ENCODE data around the gene ISM1.

The ISM1 gene

GRCh38 chr20:13236990-13237720, 16.1 kb downstream of the ISM1 start:
- no peak overlapping the region for H3K27ac ChIP-seq (ENCODE audit: low read length)
- no peaks in the 10 kb centered on the region for H3K36me3 ChIP-seq (ENCODE audit: control insufficient read depth, insufficient read depth, low read length)
- WGBS (ENCODE audit: insufficient coverage, insufficient read length): no CpG with 5 or more reads among the region's 1 CpG
- H3K27me3 ChIP-seq (ENCODE audit: control insufficient read depth, insufficient read depth, low read length): no peaks in the 10 kb centered on the region
- no peak for DNase-seq (ENCODE audit: low read depth, low spot score)
- H3K4me3 ChIP-seq (ENCODE audit: low read length): no peak overlapping the region
- no peaks in the 10 kb centered on the region for H3K9me3 ChIP-seq (ENCODE audit: control insufficient read depth, insufficient read depth, low read length)
- no peaks in the 10 kb centered on the region for H3K4me1 ChIP-seq (ENCODE audit: control insufficient read depth, insufficient read depth, low read length)

DNA sequence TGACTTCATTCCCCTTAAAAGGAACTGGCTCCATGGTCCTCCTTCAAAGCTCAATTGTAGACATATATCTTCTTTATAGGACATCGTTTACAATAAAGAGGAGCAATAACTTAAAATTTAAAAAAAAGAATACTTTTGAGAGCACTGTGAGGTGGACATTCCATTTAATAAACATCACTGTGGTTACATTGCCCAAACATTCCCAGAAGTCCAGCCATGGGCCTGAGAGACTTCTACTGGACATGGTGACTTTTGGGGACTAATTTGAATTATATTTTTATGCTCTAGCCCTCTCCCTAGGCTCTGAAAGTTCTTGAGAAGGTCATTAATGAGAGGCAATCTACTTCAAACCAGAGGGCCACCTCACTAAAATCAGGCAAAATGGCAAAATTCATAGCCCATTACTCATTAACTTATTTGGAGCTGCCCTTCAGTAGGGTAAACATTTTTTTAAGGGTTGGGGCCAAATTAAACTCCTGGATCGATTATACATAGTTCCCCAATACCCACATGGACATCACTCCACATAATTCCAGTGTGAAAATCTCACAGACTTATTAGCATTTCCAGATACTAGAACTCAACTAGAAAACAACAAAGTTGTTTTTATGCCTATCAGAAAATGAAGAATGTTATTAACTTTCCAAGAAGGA, 17.1 kb downstream of the ISM1 start:
- Histone ChIP-seq H3K9me3 (ENCODE audit: control insufficient read depth, insufficient read depth, low read length) (no peaks in the 10 kb centered on the region), H3K4me1 (ENCODE audit: control insufficient read depth, insufficient read depth, low read length) (no peaks in the 10 kb centered on the region), H3K27me3 (ENCODE audit: control insufficient read depth, insufficient read depth, low read length) (no peaks in the 10 kb centered on the region), H3K36me3 (ENCODE audit: control insufficient read depth, insufficient read depth, low read length) (no peaks in the 10 kb centered on the region), H3K4me3 (ENCODE audit: low read length) (no peak overlapping the region), H3K27ac (ENCODE audit: low read length) (no peak overlapping the region)
- no CpG with 5 or more reads among the region's 2 CpGs for WGBS (ENCODE audit: insufficient coverage, insufficient read length)
- DNase-seq (ENCODE audit: low read depth, low spot score): no peak

- Histone ChIP-seq H3K4me1 (ENCODE audit: control insufficient read depth, insufficient read depth, low read length) (no peaks in the 10 kb centered on the region), H3K27ac (ENCODE audit: low read length) (no peak overlapping the region), H3K4me3 (ENCODE audit: low read length) (no peak overlapping the region), H3K9me3 (ENCODE audit: control insufficient read depth, insufficient read depth, low read length) (no peaks in the 10 kb centered on the region), H3K27me3 (ENCODE audit: control insufficient read depth, insufficient read depth, low read length) (no peaks in the 10 kb centered on the region), H3K36me3 (ENCODE audit: control insufficient read depth, insufficient read depth, low read length) (no peaks in the 10 kb centered on the region)
- no peak for DNase-seq (ENCODE audit: low read depth, low spot score)
- no CpG with 5 or more reads among the region's 2 CpGs for WGBS (ENCODE audit: insufficient coverage, insufficient read length)
Observed at GRCh38 chr20:13243826-13244376, 22.8 kb downstream of the ISM1 start.

GRCh38 chr20:13245250-13245723, 24.2 kb downstream of the ISM1 start:
- H3K27me3 ChIP-seq (ENCODE audit: control insufficient read depth, insufficient read depth, low read length): no peaks in the 10 kb centered on the region
- H3K4me1 ChIP-seq (ENCODE audit: control insufficient read depth, insufficient read depth, low read length): no peaks in the 10 kb centered on the region
- no peaks in the 10 kb centered on the region for H3K36me3 ChIP-seq (ENCODE audit: control insufficient read depth, insufficient read depth, low read length)
- no peak for DNase-seq (ENCODE audit: low read depth, low spot score)
- H3K9me3 ChIP-seq (ENCODE audit: control insufficient read depth, insufficient read depth, low read length): no peaks in the 10 kb centered on the region
- H3K27ac ChIP-seq (ENCODE audit: low read length): no peak overlapping the region
- no CpG with 5 or more reads among the region's 2 CpGs for WGBS (ENCODE audit: insufficient coverage, insufficient read length)
- H3K4me3 ChIP-seq (ENCODE audit: low read length): no peak overlapping the region

DNA sequence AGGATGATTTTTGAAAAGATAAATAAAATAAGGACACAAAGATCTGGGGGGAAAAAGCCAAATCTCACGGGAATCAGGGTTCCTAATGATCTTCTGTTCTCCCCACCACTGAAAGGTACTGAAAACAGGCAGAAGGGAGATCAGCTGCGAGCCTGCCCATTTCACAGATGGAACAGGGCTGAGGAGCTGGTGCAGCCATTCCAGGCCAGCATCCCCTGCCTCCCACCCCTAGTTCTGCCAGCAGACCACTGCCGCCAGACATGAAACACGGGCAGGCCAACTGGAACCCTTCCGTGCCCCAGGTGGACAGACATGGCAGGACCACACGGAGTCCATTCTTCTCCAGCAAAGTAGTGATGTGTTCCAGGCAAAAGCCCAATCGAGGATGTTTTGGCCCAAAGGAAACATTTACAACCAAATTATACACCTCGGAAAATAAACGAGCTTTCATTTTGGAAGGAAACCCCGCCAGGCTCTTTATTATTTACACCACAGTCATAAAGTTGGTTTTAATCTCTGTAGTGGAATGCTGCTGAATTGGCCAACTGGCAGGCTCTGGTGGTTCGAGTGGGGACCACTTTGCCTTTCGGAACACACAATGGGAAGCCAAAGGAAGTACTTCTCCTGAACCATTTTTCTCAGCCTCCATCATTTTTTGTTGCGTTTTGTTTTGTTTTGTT, 28.2 kb downstream of the ISM1 start:
- Histone ChIP-seq H3K36me3 (ENCODE audit: control insufficient read depth, insufficient read depth, low read length) (no peaks in the 10 kb centered on the region), H3K4me1 (ENCODE audit: control insufficient read depth, insufficient read depth, low read length) (no peaks in the 10 kb centered on the region), H3K27ac (ENCODE audit: low read length) (no peak overlapping the region), H3K9me3 (ENCODE audit: control insufficient read depth, insufficient read depth, low read length) (no peaks in the 10 kb centered on the region), H3K4me3 (ENCODE audit: low read length) (no peak overlapping the region), H3K27me3 (ENCODE audit: control insufficient read depth, insufficient read depth, low read length) (no peaks in the 10 kb centered on the region)
- no peak for DNase-seq (ENCODE audit: low read depth, low spot score)
- WGBS (ENCODE audit: insufficient coverage, insufficient read length): no CpG with 5 or more reads among the region's 13 CpGs

DNA sequence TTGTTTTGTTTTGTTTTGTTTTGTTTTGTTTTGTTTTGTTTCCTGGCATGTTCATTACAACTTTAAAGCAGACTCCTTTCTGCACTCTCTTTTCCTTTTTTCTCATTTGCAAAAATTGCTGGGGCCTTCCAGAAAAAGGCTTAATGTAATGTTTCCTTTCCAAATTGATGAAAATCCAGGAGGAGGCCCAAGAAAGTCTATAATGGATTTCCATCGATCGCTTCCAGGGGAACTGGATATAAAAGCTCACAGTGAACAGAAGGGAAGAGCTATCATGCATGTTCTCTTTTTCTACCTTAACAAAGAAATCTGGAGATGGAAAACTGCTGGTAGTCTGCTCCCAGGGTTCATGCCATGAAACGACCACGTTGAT, 28.7 kb downstream of the ISM1 start:
- H3K27ac ChIP-seq (ENCODE audit: low read length): no peak overlapping the region
- no peak overlapping the region for H3K4me3 ChIP-seq (ENCODE audit: low read length)
- no peaks in the 10 kb centered on the region for H3K36me3 ChIP-seq (ENCODE audit: control insufficient read depth, insufficient read depth, low read length)
- H3K9me3 ChIP-seq (ENCODE audit: control insufficient read depth, insufficient read depth, low read length): no peaks in the 10 kb centered on the region
- H3K27me3 ChIP-seq (ENCODE audit: control insufficient read depth, insufficient read depth, low read length): no peaks in the 10 kb centered on the region
- no CpG with 5 or more reads among the region's 4 CpGs for WGBS (ENCODE audit: insufficient coverage, insufficient read length)
- DNase-seq (ENCODE audit: low read depth, low spot score): no peak
- no peaks in the 10 kb centered on the region for H3K4me1 ChIP-seq (ENCODE audit: control insufficient read depth, insufficient read depth, low read length)

DNA sequence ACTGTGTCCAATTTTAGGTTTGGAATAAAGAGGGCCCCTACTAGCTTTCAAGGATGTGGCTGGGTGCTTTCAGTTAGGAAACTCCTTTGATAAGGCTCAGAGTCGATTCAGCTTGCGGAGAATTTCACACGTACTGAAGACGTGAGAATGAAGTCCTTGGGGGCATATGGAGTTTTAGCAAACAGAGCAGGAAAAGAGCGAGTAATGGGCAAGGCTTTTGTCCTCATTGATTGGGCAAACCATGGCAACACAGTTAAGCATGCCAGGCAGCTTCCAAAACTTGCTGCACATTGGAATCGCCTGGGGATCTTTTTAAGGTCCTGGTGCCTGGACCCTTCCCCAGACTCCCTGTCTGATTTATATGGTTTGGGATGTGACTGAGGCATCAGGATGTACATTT, 29.2 kb downstream of the ISM1 start:
- no peak overlapping the region for H3K27ac ChIP-seq (ENCODE audit: low read length)
- no peaks in the 10 kb centered on the region for H3K9me3 ChIP-seq (ENCODE audit: control insufficient read depth, insufficient read depth, low read length)
- no peaks in the 10 kb centered on the region for H3K27me3 ChIP-seq (ENCODE audit: control insufficient read depth, insufficient read depth, low read length)
- WGBS (ENCODE audit: insufficient coverage, insufficient read length): no CpG with 5 or more reads among the region's 6 CpGs
- no peak for DNase-seq (ENCODE audit: low read depth, low spot score)
- H3K4me3 ChIP-seq (ENCODE audit: low read length): no peak overlapping the region
- H3K36me3 ChIP-seq (ENCODE audit: control insufficient read depth, insufficient read depth, low read length): no peaks in the 10 kb centered on the region
- no peaks in the 10 kb centered on the region for H3K4me1 ChIP-seq (ENCODE audit: control insufficient read depth, insufficient read depth, low read length)

GRCh38 chr20:13251106-13251903, 30.2 kb downstream of the ISM1 start:
- Histone ChIP-seq H3K27ac (ENCODE audit: low read length) (no peak overlapping the region), H3K4me1 (ENCODE audit: control insufficient read depth, insufficient read depth, low read length) (no peaks in the 10 kb centered on the region), H3K9me3 (ENCODE audit: control insufficient read depth, insufficient read depth, low read length) (no peaks in the 10 kb centered on the region), H3K27me3 (ENCODE audit: control insufficient read depth, insufficient read depth, low read length) (no peaks in the 10 kb centered on the region), H3K4me3 (ENCODE audit: low read length) (no peak overlapping the region), H3K36me3 (ENCODE audit: control insufficient read depth, insufficient read depth, low read length) (no peaks in the 10 kb centered on the region)
- DNase-seq (ENCODE audit: low read depth, low spot score): no peak
- no CpG with 5 or more reads among the region's 8 CpGs for WGBS (ENCODE audit: insufficient coverage, insufficient read length)

DNA sequence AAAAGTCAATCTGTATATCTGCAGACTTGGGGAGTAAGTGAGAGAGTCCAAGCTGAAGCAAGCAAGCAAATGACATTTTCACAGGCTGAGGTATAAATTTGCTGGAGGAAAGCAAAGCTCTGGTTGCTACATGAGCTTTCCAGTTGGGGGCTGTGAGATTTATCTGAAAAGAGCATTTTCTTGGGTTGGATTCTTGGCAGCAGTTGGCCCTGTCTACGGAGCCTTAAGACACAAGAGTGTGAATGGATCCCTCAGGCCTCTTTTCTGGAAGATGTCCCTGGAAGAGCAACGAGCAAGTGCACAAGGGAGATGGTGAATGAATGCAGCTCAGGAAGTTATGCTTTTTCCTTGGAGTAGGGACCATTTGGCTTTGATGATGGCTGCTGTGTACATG, 30.8 kb downstream of the ISM1 start:
- WGBS (ENCODE audit: insufficient coverage, insufficient read length): no CpG with 5 or more reads among the region's 2 CpGs

GRCh38 chr20:13255356-13255755, 34.3 kb downstream of the ISM1 start:
- no peaks in the 10 kb centered on the region for H3K27me3 ChIP-seq (ENCODE audit: control insufficient read depth, insufficient read depth, low read length)
- no peaks in the 10 kb centered on the region for H3K9me3 ChIP-seq (ENCODE audit: control insufficient read depth, insufficient read depth, low read length)
- DNase-seq (ENCODE audit: low read depth, low spot score): no peak
- no peaks in the 10 kb centered on the region for H3K4me1 ChIP-seq (ENCODE audit: control insufficient read depth, insufficient read depth, low read length)
- H3K4me3 ChIP-seq (ENCODE audit: low read length): no peak overlapping the region
- H3K27ac ChIP-seq (ENCODE audit: low read length): no peak overlapping the region
- H3K36me3 ChIP-seq (ENCODE audit: control insufficient read depth, insufficient read depth, low read length): no peaks in the 10 kb centered on the region
- WGBS (ENCODE audit: insufficient coverage, insufficient read length): no CpG with 5 or more reads among the region's 1 CpG

More for the DNA sequence above, 30.8 kb downstream of the ISM1 start:
- Histone ChIP-seq H3K4me1 (ENCODE audit: control insufficient read depth, insufficient read depth, low read length) (no peaks in the 10 kb centered on the region), H3K27me3 (ENCODE audit: control insufficient read depth, insufficient read depth, low read length) (no peaks in the 10 kb centered on the region), H3K27ac (ENCODE audit: low read length) (no peak overlapping the region), H3K4me3 (ENCODE audit: low read length) (no peak overlapping the region), H3K9me3 (ENCODE audit: control insufficient read depth, insufficient read depth, low read length) (no peaks in the 10 kb centered on the region), H3K36me3 (ENCODE audit: control insufficient read depth, insufficient read depth, low read length) (no peaks in the 10 kb centered on the region)
- DNase-seq (ENCODE audit: low read depth, low spot score): no peak

All from iPS DF 6.9 (cell line).